ENCODE results near the gene KIFC3. TPM values are rescaled to one million over a fixed set of nuclear protein-coding genes. Genes with fewer than 3 reads are reported as not detected.

Gene KIFC3
- total and polyA plus RNA-seq, 2 of the 13 experiments (the other 11 are each of a cell fraction or from before 2014, with no cell fraction given): 42.1 to 45.3 TPM

DNA sequence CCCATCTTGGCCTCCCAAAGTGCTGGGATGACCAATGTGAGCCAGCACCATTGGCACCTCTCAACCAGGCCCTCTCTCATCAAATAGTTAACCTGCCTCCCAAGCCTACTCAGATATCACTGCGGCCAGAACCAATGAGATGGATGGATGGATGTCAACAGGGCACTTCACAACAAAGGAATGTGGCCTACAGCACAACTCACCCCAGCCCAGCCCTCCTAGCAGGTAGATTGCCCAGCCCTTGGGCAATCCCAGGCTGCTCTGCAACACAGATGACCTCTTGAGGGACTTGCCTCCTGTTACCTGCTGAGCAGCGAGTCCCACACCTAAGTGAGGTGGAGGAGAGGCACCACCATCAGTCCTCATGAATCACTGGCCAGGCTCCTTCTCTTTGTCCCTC lies 22.6 kb upstream of the KIFC3 start (continued):
- TF ChIP-seq, protein P1, sequence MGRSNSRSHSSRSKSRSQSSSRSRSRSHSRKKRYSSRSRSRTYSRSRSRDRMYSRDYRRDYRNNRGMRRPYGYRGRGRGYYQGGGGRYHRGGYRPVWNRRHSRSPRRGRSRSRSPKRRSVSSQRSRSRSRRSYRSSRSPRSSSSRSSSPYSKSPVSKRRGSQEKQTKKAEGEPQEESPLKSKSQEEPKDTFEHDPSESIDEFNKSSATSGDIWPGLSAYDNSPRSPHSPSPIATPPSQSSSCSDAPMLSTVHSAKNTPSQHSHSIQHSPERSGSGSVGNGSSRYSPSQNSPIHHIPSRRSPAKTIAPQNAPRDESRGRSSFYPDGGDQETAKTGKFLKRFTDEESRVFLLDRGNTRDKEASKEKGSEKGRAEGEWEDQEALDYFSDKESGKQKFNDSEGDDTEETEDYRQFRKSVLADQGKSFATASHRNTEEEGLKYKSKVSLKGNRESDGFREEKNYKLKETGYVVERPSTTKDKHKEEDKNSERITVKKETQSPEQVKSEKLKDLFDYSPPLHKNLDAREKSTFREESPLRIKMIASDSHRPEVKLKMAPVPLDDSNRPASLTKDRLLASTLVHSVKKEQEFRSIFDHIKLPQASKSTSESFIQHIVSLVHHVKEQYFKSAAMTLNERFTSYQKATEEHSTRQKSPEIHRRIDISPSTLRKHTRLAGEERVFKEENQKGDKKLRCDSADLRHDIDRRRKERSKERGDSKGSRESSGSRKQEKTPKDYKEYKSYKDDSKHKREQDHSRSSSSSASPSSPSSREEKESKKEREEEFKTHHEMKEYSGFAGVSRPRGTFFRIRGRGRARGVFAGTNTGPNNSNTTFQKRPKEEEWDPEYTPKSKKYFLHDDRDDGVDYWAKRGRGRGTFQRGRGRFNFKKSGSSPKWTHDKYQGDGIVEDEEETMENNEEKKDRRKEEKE (IDR thresholded peaks at IDR 0.05): no peak
- TF ChIP-seq FOXC1 (CRISPR knock-in tag; IDR thresholded peaks at IDR 0.05; ENCODE audit: borderline replicate concordance): no peak
- no peak for TF ChIP-seq ZNF138 (CRISPR knock-in tag; IDR thresholded peaks at IDR 0.05; ENCODE audit: low read depth)
- TF ChIP-seq PHF20 (CRISPR knock-in tag; IDR thresholded peaks at IDR 0.05): no peak
- 0 out of 2 replicates have a peak, but pooled peaks have one; percentile 22 for TF ChIP-seq CBX5 (CRISPR knock-in tag; IDR thresholded peaks at IDR 0.05; ENCODE audit: borderline replicate concordance)
- no peak for TF ChIP-seq ZNF224 (CRISPR knock-in tag; IDR thresholded peaks at IDR 0.05)
- no peak for TF ChIP-seq CHCHD3 (CRISPR knock-in tag; IDR thresholded peaks at IDR 0.05)
- TF ChIP-seq HOXD1 (CRISPR knock-in tag; IDR thresholded peaks at IDR 0.05): no peak
- TF ChIP-seq, protein P2, sequence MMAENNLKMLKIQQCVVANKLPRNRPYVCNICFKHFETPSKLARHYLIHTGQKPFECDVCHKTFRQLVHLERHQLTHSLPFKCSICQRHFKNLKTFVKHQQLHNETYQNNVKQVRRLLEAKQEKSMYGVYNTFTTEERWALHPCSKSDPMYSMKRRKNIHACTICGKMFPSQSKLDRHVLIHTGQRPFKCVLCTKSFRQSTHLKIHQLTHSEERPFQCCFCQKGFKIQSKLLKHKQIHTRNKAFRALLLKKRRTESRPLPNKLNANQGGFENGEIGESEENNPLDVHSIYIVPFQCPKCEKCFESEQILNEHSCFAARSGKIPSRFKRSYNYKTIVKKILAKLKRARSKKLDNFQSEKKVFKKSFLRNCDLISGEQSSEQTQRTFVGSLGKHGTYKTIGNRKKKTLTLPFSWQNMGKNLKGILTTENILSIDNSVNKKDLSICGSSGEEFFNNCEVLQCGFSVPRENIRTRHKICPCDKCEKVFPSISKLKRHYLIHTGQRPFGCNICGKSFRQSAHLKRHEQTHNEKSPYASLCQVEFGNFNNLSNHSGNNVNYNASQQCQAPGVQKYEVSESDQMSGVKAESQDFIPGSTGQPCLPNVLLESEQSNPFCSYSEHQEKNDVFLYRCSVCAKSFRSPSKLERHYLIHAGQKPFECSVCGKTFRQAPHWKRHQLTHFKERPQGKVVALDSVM (CRISPR knock-in tag; IDR thresholded peaks at IDR 0.05): peak; percentile 10; the same call in 1 of the 2 replicates
- peak; percentile 30; the same call in 1 of the 2 replicates for TF ChIP-seq HDAC2 (CRISPR knock-in tag; IDR thresholded peaks at IDR 0.05)
- TF ChIP-seq, protein P3, sequence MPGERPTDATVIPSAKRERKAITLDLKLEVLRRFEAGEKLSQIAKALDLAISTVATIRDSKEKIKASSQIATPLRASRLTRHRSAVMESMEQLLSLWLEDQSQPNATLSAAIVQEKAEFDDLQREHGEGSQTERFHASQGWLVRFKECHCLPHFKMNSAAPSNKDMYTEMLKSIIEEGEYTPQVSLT (CRISPR knock-in tag; IDR thresholded peaks at IDR 0.05; ENCODE audit: borderline replicate concordance, low read depth): no peak
- TF ChIP-seq ZMYM3 (CRISPR knock-in tag; IDR thresholded peaks at IDR 0.05): no peak
- TF ChIP-seq, protein P4, sequence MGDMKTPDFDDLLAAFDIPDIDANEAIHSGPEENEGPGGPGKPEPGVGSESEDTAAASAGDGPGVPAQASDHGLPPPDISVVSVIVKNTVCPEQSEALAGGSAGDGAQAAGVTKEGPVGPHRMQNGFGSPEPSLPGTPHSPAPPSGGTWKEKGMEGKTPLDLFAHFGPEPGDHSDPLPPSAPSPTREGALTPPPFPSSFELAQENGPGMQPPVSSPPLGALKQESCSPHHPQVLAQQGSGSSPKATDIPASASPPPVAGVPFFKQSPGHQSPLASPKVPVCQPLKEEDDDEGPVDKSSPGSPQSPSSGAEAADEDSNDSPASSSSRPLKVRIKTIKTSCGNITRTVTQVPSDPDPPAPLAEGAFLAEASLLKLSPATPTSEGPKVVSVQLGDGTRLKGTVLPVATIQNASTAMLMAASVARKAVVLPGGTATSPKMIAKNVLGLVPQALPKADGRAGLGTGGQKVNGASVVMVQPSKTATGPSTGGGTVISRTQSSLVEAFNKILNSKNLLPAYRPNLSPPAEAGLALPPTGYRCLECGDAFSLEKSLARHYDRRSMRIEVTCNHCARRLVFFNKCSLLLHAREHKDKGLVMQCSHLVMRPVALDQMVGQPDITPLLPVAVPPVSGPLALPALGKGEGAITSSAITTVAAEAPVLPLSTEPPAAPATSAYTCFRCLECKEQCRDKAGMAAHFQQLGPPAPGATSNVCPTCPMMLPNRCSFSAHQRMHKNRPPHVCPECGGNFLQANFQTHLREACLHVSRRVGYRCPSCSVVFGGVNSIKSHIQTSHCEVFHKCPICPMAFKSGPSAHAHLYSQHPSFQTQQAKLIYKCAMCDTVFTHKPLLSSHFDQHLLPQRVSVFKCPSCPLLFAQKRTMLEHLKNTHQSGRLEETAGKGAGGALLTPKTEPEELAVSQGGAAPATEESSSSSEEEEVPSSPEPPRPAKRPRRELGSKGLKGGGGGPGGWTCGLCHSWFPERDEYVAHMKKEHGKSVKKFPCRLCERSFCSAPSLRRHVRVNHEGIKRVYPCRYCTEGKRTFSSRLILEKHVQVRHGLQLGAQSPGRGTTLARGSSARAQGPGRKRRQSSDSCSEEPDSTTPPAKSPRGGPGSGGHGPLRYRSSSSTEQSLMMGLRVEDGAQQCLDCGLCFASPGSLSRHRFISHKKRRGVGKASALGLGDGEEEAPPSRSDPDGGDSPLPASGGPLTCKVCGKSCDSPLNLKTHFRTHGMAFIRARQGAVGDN (CRISPR knock-in tag; IDR thresholded peaks at IDR 0.05): peak; percentile 44
- TF ChIP-seq, protein P5, sequence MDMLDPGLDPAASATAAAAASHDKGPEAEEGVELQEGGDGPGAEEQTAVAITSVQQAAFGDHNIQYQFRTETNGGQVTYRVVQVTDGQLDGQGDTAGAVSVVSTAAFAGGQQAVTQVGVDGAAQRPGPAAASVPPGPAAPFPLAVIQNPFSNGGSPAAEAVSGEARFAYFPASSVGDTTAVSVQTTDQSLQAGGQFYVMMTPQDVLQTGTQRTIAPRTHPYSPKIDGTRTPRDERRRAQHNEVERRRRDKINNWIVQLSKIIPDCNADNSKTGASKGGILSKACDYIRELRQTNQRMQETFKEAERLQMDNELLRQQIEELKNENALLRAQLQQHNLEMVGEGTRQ (IDR thresholded peaks at IDR 0.05; ENCODE audit: low read depth, low read length): no peak
- TF ChIP-seq, protein P5 (CRISPR knock-in tag; IDR thresholded peaks at IDR 0.05; ENCODE audit: borderline replicate concordance): no peak
- TF ChIP-seq EEA1 (CRISPR knock-in tag; IDR thresholded peaks at IDR 0.05; ENCODE audit: borderline replicate concordance): no peak

Data from HepG2 (cell line).